Caco-2 (cell line): ENCODE measurements around the gene MAGED2. TPM values are rescaled to one million over a fixed set of nuclear protein-coding genes. Genes with fewer than 3 reads are reported as not detected.
"Not testable (repeated sequence)": the region's sequence is repeated elsewhere in the genome, so short reads cannot be mapped to it uniquely, and the experiment has no call there.

Experiments
- BruUV-seq: library from RNA; stranded (reverse); fragments of 400-500 nt; replicated peaks from 2 replicates; lab custom pipeline; 2021; lab: Mats Ljungman, UMichigan
- CTCF ChIA-PET: fragments of 300-600 bp; sonication (Branson Sonifier 250); formaldehyde crosslinking; loops from one replicate; lab custom pipeline; 2022; ENCODE audit warnings: antibody characterized with exemption; lab: Charles Lee
- POLR2A ChIA-PET: fragments of 300-600 bp; sonication (Branson Sonifier 250); formaldehyde crosslinking; loops from one replicate; lab custom pipeline; 2022; ENCODE audit warnings: antibody characterized with exemption; lab: Charles Lee
- DNase-seq, 2 experiments: peaks; one replicate each; pipeline versions ENCODE4 v3.0.0 to v3.0.0-alpha.2; 2020 to 2022
- H3K27me3 ChIP-seq: replicated peaks from 2 replicates; pipeline ENCODE4 v1.6.0; 2011; ENCODE audit warnings: low read length; ENCODE audit not compliant: control insufficient read depth, insufficient read depth
- H3K36me3 ChIP-seq: 2 replicates; pipeline ENCODE4 v1.5.1; 2011; ENCODE audit warnings: low read length; ENCODE audit not compliant: control insufficient read depth, insufficient read depth
- H3K4me1 ChIP-seq: fragments of 250-450 bp; sonication (Bioruptor Pico); 2 replicates; pipeline ENCODE4 v1.5.1; 2020; ENCODE audit warnings: mild to moderate bottlenecking
- H3K4me3 ChIP-seq: 2 replicates; pipeline ENCODE4 v1.5.1; 2011; ENCODE audit warnings: low read depth, mild to moderate bottlenecking, control low read depth, low read length
- H3K9me3 ChIP-seq: fragments of 250-450 bp; sonication (Bioruptor Pico); 2 replicates; pipeline ENCODE4 v1.5.1; 2020; ENCODE audit warnings: mild to moderate bottlenecking, moderate library complexity
- H3K27ac Mint-ChIP-seq: one replicate; pipeline ENCODE4 v1.8.0; 2022; ENCODE audit warnings: mixed read lengths; ENCODE audit not compliant: unreplicated experiment
- H3K27me3 Mint-ChIP-seq: one replicate; pipeline ENCODE4 v1.8.0; 2022; ENCODE audit warnings: mixed read lengths; ENCODE audit not compliant: insufficient read depth, unreplicated experiment
- H3K36me3 Mint-ChIP-seq: one replicate; pipeline ENCODE4 v1.8.0; 2022; ENCODE audit warnings: mild to moderate bottlenecking, mixed read lengths; ENCODE audit not compliant: insufficient read depth, unreplicated experiment
- H3K4me1 Mint-ChIP-seq: one replicate; pipeline ENCODE4 v1.8.0; 2022; ENCODE audit warnings: low read depth, mixed read lengths; ENCODE audit not compliant: unreplicated experiment
- H3K4me3 Mint-ChIP-seq: one replicate; pipeline ENCODE4 v1.8.0; 2022; ENCODE audit warnings: mild to moderate bottlenecking, moderate library complexity, mixed read lengths; ENCODE audit not compliant: unreplicated experiment
- H3K9me3 Mint-ChIP-seq: one replicate; pipeline ENCODE4 v1.8.0; 2022; ENCODE audit warnings: mixed read lengths; ENCODE audit not compliant: unreplicated experiment
- CTCF ChIP-seq, 2 experiments: fragments of 200-600 bp in 1 of 2; IDR thresholded peaks; 1 replicate in 1 of 2; 2 replicates in 1 of 2; pipeline versions ENCODE4 v1.5.1 to v1.8.0; 2011 to 2022; ENCODE audit warnings: antibody characterized with exemption in 1 of 2, control low read depth in 1 of 2, inconsistent platforms in 1 of 2, low read depth in 1 of 2, low read length in 1 of 2, mild to moderate bottlenecking in 1 of 2, moderate library complexity in 1 of 2; ENCODE audit not compliant: insufficient read depth in 1 of 2, severe bottlenecking in 1 of 2, unreplicated experiment in 1 of 2
- intact Hi-C: fragments of 100-400 bp; cut with micrococcal nuclease; formaldehyde crosslinking; loops from one replicate; pipeline ENCODE4 v1.10.0; 2022; ENCODE audit not compliant: unreplicated experiment
- total RNA-seq: library from RNA; stranded (reverse); gene quantifications from 2 replicates; pipeline ENCODE4 v1.2.3, GENCODE V29; 2022

MAGED2 gene
- total RNA-seq, 1 experiment from 2014 or later, result 103 TPM

- no peaks in the 10 kb centered on the region for H3K4me1 ChIP-seq
- no peaks in the 10 kb centered on the region for H3K36me3 Mint-ChIP-seq
- ChIA-PET POLR2A (no interaction called here), CTCF (interaction anchor here (1.6 kb wide), 1 partner anchor 147 kb away, joined by 10 read pairs; no protein-coding TSS in a partner anchor)
- H3K27me3 ChIP-seq, result no peaks in the 10 kb centered on the region
- no peaks in the 10 kb centered on the region for H3K36me3 ChIP-seq
- TF ChIP-seq CTCF (IDR thresholded peaks at IDR 0.05; ENCODE audit: insufficient read depth in 1 of 2, low read depth in 1 of 2, low read length in 1 of 2, severe bottlenecking in 1 of 2, unreplicated experiment in 1 of 2), result peak; percentile 8 to 12
- H3K4me1 Mint-ChIP-seq, result no peaks in the 10 kb centered on the region
- H3K9me3 ChIP-seq, result no peaks in the 10 kb centered on the region
- no TSS peak for BruUV-seq
- no peak overlapping the region for H3K27ac Mint-ChIP-seq
- intact Hi-C loops, result loop anchor here (1.0 kb wide), 1 partner anchor 147 kb away; no protein-coding TSS in a partner anchor
- peaks cover 12% of the 10 kb centered on the region for H3K9me3 Mint-ChIP-seq
- no peak overlapping the region for H3K4me3 ChIP-seq
- peak in 1 of 2 experiments; percentile 24 for DNase-seq
- peaks cover 4% of the 10 kb centered on the region for H3K27me3 Mint-ChIP-seq
- H3K4me3 Mint-ChIP-seq, result no peak overlapping the region
Measured at GRCh38 chrX:54786967-54787366, 20.6 kb upstream of the MAGED2 start.

- H3K9me3 ChIP-seq, result no peaks in the 10 kb centered on the region
- H3K4me1 ChIP-seq, result no peaks in the 10 kb centered on the region
- Mint-ChIP-seq H3K36me3 (no peaks in the 10 kb centered on the region), H3K9me3 (peaks cover 13% of the 10 kb centered on the region), H3K4me3 (no peak overlapping the region), H3K27me3 (peaks cover 5% of the 10 kb centered on the region), H3K4me1 (no peaks in the 10 kb centered on the region), H3K27ac (no peak overlapping the region)
- no TSS peak for BruUV-seq
- intact Hi-C loops, result no loop called here
- H3K36me3 ChIP-seq, result no peaks in the 10 kb centered on the region
- no peaks in the 10 kb centered on the region for H3K27me3 ChIP-seq
- DNase-seq, result no peak
- ChIA-PET POLR2A (no interaction called here), CTCF (no interaction called here)
- H3K4me3 ChIP-seq, result no peak overlapping the region
- TF ChIP-seq CTCF (IDR thresholded peaks at IDR 0.05; ENCODE audit: insufficient read depth in 1 of 2, low read depth in 1 of 2, low read length in 1 of 2, severe bottlenecking in 1 of 2, unreplicated experiment in 1 of 2), result no peak
Measured at GRCh38 chrX:54788446-54788845, 19.1 kb upstream of the MAGED2 start.

GRCh38 chrX:54789405-54789804, 18.1 kb upstream of the MAGED2 start:
- H3K36me3 ChIP-seq, H3K9me3 Mint-ChIP-seq, BruUV-seq, H3K27me3 ChIP-seq, H3K27me3 Mint-ChIP-seq, H3K4me1 ChIP-seq, H3K4me3 ChIP-seq, H3K9me3 ChIP-seq, CTCF ChIA-PET, H3K27ac Mint-ChIP-seq, POLR2A ChIA-PET, H3K4me3 Mint-ChIP-seq, intact Hi-C loops, H3K36me3 Mint-ChIP-seq, DNase-seq, H3K4me1 Mint-ChIP-seq: not testable (repeated sequence)

- Histone ChIP-seq H3K36me3 (no peaks in the 10 kb centered on the region), H3K27me3 (no peaks in the 10 kb centered on the region), H3K4me1 (no peaks in the 10 kb centered on the region), H3K4me3 (no peak overlapping the region), H3K9me3 (no peaks in the 10 kb centered on the region)
- peaks cover 7% of the 10 kb centered on the region for H3K4me1 Mint-ChIP-seq
- no peak for DNase-seq
- no peak for TF ChIP-seq CTCF (IDR thresholded peaks at IDR 0.05; ENCODE audit: insufficient read depth in 1 of 2, low read depth in 1 of 2, low read length in 1 of 2, severe bottlenecking in 1 of 2, unreplicated experiment in 1 of 2)
- peaks cover 5% of the 10 kb centered on the region for H3K27me3 Mint-ChIP-seq
- BruUV-seq, result no TSS peak
- H3K27ac Mint-ChIP-seq, result no peak overlapping the region
- intact Hi-C loops, result no loop called here
- ChIA-PET POLR2A (no interaction called here), CTCF (no interaction called here)
- no peaks in the 10 kb centered on the region for H3K36me3 Mint-ChIP-seq
- H3K9me3 Mint-ChIP-seq, result peaks cover 6% of the 10 kb centered on the region
- H3K4me3 Mint-ChIP-seq, result no peak overlapping the region
Measured at GRCh38 chrX:54794028-54794427, 13.5 kb upstream of the MAGED2 start.
